Dedifferentiated amniotic fluid mesenchymal stem cell (primary cell): ENCODE results near the gene NATD1.

Source experiments
- DNase-seq: peaks from one replicate; pipeline ENCODE4 v3.0.0-alpha.2; 2016; ENCODE audit errors: extremely low spot score

The NATD1 gene

DNA sequence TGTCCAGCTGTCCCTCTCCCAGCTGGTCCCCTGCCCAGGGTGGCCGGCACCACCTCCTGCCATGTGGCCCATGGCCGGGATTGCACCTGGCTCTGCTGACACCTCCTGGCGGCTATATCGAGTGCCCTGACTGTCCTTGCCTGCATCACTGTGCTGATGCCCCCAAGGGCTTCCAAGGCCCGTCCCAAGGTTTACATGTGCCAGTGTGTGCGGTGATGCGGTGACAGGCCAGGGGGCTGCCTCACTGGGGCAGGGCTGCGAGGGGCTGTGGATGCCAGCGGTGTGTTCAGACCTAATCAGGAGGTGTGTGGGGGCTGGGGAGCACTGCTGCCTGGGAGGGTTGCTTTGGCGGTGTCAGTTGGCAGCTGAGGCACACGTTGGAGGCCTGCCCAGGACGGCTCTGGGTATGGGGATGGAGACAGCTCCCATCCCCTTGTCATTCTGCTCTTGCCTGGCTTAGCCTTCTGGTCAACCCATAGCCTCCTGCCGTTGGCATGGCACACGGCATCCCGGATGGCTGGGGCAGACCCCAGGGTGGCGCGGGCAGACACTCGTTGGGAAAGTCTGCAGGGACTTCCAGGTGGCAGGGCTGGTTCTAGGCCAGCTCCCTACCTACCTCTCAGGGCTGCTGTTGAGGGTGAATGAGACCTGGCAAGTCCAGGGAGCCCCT is 36.8 kb upstream of the NATD1 start:
- no peak for DNase-seq

DNA sequence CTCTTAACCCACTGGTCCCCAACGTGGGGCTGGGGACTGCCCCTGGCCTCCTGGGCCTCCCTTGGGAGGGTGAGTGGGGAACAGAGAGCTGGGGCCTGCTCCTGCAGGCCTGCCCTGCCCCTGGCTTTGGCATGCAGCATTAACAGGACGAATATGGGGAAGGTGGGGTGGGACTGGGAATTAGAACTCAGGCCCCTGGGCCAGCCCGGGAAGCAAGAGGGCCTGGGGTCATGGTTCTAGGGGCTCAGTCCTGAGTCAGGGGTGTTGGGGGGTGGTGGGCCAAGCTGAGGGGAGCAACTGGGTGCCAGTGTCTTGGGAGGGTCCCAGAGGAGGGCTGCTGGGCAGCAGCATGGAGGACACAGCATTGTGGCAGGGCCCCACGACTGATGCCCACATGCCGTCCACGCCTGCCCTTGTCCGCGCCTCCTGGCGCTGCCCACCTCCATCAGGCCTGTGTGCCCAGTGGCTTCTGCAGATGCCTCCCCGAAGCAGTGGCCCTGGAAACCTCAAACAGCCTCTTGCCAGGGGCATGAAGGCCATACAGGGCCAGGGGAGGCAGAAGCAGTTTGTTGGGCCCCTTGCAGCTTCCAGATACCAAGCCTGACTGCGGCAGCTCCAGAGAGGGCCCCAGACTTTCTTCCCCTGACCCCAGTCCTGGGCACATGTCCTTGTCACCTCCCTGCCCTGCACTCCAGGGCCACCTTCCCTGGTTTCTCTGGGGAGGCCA is 36.1 kb upstream of the NATD1 start:
- DNase-seq: no peak

DNA sequence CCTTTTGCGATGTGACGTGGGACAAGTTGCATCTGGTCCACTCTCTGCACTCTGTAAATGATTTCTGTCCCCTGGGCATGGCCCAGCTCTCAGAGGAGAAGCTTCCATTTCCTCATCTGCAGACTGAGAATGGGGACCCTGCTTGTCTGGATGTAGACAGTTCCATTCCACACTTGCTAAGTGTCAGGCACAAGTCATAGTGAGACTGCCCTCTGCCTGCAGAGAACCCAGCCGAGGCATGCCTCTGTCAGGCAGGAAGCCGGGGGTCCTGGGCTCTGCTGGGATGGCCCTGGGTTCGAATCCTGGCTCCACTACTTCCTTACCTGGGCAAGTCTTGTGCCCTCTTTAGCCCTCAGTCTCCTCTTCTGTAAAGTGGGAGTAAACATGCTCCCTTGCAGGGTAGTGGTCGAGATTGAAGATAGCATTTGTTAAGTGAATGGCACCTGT is 35.4 kb upstream of the NATD1 start:
- no peak for DNase-seq

DNA sequence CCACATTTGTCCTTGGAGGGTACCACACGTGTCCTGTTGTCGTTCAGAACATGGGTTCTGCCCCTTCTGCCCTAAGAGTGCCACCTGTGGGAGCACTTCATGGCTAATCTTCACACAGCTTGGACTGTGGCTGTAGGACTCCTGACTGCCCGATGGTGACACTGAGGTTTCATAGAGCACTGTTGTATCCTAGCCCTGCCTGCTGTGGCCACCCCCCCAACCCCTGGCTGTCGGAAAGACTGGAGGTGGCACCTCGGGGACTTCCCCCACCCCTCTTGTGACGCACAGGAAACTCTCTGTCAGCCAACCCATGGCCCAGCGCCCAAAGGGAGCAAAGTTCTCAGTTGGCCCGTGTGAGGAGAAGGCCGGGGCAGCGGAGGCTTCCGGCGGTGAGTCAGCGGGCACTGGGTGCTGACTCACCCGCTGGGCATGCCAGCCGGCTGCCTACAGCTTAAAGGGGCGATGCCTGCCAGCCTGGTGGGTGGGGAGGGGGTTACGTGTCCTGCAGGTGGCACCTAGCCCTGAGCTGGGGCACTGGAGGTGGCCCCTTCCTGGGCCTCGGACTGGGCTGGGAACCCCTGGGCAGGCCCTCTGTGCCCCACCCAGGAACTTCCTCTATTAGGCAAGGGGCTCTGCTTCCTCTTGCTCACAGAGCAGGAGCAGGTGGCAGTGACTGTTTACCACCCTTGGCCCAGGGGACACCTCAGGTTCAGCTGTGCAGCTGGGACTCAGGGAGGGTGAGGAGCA is 34.7 kb upstream of the NATD1 start:
- DNase-seq: peak; percentile 92

DNA sequence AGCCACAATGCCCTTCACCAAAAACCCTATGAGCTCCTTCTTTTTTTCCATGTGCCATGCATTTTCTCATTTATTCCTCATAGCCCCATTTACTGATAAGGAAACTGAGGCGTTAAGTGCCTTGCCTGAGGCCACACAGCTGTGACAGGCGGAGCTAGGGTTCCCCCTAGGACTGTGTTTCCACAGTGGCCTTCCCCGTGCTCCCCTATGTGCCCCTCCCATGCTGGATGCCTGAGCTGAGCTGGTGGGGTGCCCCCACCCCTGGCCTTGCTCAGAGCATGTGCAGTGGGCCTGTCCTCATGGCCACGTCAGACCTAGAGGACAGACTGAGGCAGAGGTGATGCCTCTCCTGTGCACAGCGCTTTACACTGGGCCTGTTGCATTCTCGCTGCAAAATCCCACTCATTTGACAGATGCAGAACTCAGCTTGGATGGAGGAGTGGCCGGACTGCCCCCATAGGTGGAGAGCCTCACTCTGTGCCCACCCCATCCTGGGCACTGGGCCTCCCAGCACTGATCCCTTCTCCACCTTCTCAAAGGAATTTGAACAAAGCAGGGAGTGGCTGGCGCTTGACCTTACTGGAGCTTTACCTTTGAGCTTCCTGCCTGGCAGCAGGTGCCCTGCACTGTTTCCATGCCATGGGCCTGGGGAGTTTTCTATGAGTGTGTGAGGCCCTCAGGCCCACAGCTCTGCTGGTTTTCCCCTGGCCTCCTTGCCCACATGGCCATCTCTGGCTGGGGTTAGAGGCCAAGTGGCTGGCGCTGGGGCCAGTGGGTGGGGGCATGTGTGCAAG is 33.9 kb upstream of the NATD1 start:
- DNase-seq: no peak

DNA sequence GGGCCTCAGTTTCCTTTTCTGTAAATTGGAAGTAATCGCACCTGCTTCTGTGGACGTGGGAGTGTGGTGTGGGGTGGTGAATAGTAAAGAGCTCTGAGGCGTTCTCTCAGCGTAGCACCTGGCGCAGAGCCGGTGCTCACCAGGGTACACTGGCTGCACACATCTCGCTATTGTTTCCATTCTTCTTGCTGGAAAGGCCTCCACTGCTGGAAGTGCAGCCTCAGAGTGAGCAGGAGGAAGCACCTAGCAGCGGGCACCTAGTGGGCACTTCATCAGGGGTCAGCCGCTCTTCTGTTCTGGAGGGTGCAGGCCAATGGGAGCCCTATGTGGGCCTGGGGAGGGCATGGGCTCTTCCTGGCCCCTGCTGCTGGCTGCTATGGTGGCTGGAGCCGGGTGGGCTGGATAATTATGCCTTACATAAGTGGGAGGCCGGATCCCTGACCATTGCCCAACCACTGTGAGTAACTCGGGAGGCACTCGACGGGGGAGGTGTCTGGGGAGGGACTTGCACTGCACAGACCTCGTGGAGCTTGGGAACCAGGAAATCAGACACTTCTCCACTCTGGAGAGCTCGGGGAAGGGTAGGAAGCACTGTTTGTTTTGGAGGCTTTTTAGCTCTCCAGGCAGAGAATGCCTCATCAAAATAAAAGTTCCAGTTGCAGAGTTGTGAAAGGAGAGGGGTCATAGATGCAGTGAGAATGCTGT is 33.0 kb upstream of the NATD1 start:
- DNase-seq: peak; percentile 97

DNA sequence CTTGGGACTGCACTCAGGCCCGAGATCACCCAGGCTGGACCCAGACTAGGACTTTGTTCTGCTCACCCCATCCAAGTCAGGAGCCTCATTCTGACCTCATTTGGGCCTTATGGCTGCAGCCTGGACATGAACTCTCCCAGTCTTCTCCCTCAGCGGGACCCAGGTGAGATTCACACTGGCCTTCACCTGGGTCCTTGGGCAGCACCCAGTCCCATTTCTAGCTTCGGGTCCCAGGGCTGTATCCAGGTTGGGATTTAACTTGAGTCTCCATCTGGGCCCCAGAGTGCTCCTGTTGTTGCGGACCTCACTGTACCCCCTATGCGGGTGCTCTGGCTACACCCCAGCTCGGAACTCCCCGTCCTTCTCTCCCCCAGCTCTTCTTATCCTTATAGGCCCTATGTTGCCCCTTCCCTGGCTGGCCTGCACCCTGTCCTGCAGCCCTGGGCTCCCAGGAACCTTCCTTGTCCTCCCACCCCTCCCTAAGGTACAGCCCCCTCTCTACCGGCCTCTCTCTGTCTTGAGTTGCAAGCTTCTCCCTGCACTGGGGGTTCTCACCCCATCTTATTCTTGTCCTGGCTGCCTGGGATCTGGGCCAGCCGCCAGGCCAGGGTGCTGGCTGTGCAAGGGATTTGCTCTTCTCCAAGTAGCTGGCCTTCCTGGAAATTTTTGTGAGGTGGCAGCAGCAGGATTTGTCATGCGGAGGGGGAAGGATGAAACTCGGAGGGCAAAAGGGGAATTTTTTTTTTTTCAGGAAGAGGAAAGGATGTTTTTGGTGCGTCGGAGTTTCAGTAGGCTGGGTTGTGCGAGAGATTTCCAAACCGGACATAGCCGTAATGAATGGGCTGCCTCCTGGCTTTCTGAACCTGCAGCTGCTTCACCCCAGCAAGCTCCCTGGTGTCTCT is 32.2 kb upstream of the NATD1 start:
- no peak for DNase-seq

DNA sequence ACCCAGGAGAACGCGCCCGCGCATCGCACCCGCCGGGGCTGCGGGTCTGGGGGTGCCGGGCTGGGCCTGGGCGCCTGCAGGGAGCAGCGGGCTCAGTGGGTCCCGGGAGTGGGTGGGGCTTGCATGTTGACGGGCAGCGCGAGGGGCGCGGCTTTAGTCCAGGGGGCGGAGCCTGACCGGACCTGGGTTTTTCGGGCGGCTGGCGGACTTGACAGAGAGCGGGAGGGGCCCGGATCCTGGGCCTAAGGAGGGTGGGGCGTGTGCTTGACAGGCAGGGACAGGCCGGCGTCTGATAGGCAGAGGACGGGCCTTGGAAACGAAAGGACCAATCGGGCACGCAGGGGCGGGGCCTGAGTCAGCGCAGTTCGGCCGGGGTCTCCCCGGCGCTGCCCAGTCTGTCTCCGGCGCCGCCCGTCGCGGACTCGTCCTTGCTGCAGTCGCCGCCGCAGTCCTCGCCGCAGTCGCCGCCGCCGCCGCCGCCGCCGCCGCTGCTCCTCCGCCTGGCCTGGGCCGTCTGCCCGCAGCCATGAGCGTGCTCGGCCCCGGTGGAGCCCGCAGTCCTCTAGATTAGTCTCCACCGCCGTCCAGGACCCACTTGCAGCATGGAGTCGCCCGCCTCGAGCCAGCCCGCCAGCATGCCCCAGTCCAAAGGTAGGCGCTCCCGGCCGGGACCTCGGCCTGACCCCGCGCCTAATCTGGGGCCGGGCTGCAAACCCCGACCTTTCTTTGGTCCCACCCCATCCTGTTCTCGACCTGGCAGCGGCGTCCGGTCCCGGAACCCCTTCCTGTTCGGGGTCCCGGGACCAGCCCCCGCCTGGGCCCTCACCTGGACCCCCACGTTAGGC is 31.3 kb upstream of the NATD1 start, which contains the start of gene MAP2K3:
Gene MAP2K3 (plus strand): TSS at position 393 of the 845 bp plus-strand sequence. CDS start 210 bp downstream, at position 603.
- peak; percentile 99 for DNase-seq

DNA sequence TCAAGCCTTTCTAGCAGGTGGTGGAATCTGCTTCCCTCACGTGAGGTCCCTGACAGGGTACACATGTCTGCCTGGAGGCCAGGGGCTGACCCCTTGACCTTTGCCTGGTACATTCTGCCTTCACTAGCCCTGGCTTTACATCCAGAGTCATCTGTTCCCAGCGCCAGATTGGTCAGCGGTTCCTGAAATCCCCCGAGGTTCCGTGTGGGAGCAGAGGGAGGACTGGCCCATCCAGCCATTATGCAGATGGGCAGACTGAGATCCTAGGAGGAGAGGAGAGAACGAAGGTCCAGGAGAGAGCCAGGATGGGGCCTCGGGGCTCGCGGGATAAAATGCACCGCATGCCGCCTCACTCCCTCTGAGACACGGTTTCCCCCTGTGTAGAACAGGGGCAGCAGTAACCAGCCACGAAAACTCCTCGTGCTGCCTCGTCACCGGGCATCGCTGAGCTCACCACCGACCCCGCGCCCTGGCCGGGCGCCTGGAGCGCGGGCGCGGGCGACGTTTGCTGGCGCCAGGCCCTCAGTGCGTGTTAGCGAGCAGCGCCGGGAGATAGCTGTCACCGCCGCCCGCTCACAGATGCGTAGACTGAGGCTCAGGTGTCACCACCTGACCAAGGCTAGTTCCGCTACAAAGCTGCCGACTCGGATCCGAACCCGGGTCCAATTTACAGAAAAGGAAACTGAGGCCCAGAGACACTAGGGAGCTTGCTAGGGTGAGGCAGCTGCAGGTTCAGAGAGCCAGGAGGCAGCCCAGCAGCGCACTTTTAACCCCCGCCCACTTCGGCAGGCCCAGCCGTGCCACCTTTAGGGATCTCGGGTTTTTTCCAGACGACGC is 30.5 kb upstream of the NATD1 start:
- DNase-seq: no peak

DNA sequence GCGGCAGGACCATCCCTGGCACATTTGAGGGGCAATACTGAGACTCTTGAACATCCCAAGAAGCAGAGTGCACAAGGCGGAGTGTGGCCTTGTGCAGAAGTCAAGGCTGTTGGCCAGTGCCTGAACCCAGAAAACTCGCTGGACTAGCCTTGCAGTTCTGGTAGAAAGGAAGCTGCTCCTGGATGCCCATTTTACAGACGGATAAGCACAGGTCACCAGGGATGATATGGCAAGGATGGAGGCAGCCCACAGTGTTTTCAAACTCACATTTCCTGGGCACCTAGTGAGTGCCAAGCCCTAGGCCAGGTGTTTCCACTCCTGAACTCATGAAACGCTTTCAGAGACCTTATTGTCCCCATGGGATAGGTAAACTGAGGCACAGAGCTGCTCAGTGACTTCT is 29.6 kb upstream of the NATD1 start:
- no peak for DNase-seq

DNA sequence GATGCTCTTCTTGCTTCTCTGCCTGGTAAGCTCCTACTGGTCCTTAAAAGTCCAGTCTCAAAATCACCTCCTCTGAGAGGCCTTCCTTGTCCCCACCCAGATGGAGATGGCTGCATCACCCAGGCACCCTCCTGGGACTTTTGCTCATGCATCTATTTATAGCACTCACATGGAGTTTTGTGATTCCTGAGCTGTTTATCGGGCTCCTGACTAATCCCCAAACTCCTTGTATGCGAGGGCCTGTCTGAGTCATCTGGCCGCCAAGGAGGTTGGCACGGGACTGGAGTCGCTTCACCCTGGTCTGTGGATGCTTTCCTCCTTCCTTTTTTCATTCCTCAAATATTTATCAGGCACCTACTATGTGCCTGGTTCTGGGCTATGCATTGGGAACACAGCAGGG is 29.0 kb upstream of the NATD1 start:
- DNase-seq: peak; percentile 92

DNA sequence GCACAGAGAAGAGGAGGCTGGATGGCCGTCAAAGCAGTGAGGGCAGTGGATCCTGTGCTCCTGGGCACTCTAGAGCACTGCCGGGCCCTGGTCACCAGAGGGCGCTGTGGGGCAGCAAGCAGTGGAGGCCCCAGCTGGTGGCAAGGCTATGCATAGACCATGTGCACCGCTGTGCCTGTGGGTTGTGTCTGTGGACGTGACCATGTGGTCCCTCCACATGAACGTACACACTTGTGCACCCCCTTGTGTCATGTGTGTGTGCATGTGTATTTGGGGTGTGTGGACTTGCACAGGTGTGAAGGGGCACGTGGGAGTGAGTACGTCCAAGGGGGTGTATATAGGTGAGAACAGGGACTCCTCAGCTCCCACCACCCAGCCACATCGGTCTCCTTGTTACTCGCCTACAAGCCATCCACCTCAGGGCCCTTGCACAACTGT is 26.9 kb upstream of the NATD1 start:
- DNase-seq: peak; percentile 66

DNA sequence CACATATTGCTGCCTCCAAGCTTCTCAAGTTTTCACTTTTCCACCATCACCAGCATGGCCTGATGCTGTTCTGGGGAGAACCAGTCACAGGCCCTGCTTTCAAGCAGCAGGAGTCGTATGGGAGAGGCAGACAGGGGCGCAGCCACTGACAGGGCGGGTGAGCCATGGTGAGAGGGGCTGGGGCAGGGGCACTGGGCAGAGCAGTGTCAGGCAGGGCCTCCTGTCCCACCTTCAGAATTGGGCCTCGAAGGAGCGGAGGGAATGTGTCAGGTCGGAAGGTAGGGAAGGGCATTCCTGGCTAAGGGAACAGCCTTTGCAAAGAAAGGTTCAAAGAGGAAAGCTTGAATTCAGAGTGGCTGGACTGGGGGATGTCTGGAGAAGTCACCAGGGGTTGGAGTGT is 26.4 kb upstream of the NATD1 start:
- no peak for DNase-seq

DNA sequence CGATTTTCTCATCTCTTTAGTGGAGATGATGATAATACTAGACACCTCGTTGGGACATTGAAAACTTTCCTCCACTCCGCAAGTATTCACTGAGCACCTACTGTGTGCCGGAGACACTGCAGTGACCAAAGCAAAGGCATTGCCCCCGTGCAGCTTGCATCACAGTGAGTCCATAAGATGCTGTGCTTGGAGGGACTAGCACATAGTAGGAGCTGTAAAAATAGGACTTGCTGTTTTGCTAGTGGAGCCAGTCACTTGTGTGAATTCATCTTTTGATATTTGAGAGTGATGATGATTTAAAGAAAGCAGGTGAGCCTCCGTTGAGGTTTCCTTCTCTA is 26.0 kb upstream of the NATD1 start:
- no peak for DNase-seq

DNA sequence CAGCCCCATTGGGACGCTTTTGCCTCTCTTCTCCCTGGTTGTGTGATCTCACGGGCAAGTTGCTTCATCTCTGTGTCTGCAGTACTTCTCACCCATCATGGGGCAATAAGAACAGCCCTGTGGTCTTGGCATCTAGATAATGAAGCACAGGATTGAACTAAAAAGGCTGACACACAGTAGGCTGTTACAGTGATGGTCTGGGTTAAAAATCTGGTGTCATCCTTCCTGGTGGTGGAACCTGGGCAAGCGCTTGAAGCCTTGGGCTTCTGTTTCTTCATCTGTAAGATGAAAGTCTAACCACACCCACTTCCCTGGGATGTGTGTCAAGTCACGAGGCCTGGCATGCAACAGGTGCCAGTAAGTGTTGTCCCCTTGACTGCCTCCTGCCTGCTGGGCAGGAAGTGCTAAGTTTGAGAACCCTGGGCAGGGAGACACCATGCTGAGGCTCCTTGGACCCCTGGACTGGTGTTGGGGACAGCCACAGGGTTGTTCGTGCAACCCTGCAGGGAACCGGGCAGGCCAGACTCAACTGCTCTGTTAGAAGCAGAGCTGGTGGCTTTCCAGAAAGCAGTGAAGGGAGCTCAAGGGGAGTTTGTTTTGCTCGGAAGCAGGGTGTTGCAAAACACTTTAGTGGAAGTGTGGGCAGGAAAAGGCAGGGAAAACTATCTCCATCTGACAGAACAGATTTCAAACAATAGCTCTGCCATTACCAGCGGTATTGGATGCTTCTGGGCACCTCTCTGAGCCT is 25.4 kb upstream of the NATD1 start:
- DNase-seq: no peak

DNA sequence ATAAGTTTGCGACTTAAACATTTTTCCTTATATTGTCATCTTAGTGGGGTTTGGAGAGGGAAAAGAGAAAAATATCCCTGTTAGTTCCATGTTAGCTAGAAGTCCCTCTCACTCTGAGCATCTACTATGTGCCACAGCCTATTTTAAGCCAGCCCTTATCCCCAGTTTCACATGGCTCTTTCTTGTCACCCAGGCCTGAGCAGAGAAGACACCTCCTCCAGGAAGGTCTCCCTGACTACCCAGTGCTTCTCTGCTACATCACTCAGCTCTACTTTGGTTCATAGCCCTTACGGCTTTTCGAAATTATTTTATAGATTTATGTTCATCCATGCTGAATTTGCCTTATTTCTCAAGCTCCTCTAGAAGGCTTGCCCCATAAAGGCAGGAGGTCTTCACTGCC is 24.1 kb upstream of the NATD1 start:
- DNase-seq: no peak

DNA sequence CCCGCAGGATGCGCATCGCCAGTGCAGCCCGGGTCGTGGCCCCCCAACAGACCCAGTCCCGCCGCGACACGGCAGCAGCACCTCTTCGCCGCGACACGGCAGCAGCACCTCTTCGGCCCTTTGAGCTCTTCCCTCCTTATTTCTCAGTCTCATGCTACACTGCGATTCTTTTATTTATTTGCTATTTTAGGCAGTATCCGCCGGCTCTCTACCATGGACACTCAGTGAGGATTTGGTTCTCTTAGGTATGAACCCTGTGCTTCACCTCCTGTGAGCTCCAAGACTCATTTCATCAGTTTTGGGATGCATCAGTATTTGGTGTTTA is 23.0 kb upstream of the NATD1 start:
- DNase-seq: no peak
